Peyer's patch (tissue), 4 donors: ENCODE measurements around the gene MEI4.

ENCODE experiments used
- POLR2A ChIP-seq, 2 donors: fragments of 450-650 bp; IDR thresholded peaks; one replicate each; pipeline ENCODE4 v1.5.1; 2017; ENCODE audit warnings: antibody characterized with exemption in 2 of 2, mild to moderate bottlenecking in 2 of 2, moderate library complexity in 2 of 2
- TF ChIP-seq, protein P1 (sequence below), 6 experiments: fragments of 450-650 bp in 4 of 6; fragments of 200-600 bp in 2 of 6; sonication (generic) in 1 of 6; IDR thresholded peaks; one replicate each; pipeline ENCODE4 v1.5.1; 2017 to 2019; ENCODE audit warnings: antibody characterized with exemption in 6 of 6, mild to moderate bottlenecking in 3 of 6, moderate library complexity in 1 of 6

DNA sequence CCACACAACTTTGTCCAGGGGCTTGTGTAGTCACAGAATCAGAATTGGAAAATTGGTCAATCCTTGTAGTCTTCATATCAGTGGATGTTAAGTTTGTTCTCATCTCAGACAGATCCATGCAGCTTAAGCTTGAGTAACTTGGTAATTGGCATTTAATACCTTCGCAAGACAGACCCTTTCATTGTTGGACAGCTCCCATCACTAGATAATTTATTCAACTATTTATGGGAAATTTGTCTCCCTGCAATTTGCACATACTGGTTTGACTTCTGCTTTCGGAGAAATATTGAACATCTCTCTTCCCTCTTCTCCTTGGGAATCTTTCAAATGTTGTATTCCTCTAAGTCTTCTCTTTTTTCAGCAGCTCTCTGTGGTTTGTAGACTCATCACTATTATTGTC, 17.1 kb downstream of the MEI4 start:
- TF ChIP-seq, protein P1, sequence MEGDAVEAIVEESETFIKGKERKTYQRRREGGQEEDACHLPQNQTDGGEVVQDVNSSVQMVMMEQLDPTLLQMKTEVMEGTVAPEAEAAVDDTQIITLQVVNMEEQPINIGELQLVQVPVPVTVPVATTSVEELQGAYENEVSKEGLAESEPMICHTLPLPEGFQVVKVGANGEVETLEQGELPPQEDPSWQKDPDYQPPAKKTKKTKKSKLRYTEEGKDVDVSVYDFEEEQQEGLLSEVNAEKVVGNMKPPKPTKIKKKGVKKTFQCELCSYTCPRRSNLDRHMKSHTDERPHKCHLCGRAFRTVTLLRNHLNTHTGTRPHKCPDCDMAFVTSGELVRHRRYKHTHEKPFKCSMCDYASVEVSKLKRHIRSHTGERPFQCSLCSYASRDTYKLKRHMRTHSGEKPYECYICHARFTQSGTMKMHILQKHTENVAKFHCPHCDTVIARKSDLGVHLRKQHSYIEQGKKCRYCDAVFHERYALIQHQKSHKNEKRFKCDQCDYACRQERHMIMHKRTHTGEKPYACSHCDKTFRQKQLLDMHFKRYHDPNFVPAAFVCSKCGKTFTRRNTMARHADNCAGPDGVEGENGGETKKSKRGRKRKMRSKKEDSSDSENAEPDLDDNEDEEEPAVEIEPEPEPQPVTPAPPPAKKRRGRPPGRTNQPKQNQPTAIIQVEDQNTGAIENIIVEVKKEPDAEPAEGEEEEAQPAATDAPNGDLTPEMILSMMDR (IDR thresholded peaks at IDR 0.05), result no peak
- TF ChIP-seq POLR2A (IDR thresholded peaks at IDR 0.05), result no peak
